BLaER1 treated with 17β-estradiol and CSF1 and Interleukin-3, amounts not matched to agents 10 nM and 100 nM (cell line): Measurements from ENCODE around the gene PPP5C.
A peak's percentile ranks its signal among the peaks of the same experiment; 100 is the strongest.
"Not testable (repeated sequence)": the region's sequence is repeated elsewhere in the genome, so short reads cannot be mapped to it uniquely, and the experiment has no call there.

ENCODE experiments used
- H3K27ac ChIP-seq, 11 experiments: shearing (Covaris generic); formaldehyde crosslinking; 2 replicates each; pipeline ENCODE4 v1.8.1; 2022
- H3K27me3 ChIP-seq, 11 experiments: shearing (Covaris generic); formaldehyde crosslinking; 2 replicates each; pipeline ENCODE4 v1.8.1; 2022
- H3K36me3 ChIP-seq, 11 experiments: shearing (Covaris generic); formaldehyde crosslinking; 2 replicates each; pipeline ENCODE4 v1.8.1; 2022
- H3K4me1 ChIP-seq, 10 experiments: shearing (Covaris generic); formaldehyde crosslinking; 2 replicates each; pipeline ENCODE4 v1.8.1; 2022
- H3K4me2 ChIP-seq, 11 experiments: shearing (Covaris generic); formaldehyde crosslinking; 2 replicates each; pipeline ENCODE4 v1.8.1; 2022
- H3K4me3 ChIP-seq, 10 experiments: shearing (Covaris generic); formaldehyde crosslinking; 2 replicates each; pipeline ENCODE4 v1.8.1; 2022
- H3K9ac ChIP-seq, 11 experiments: shearing (Covaris generic); formaldehyde crosslinking; 2 replicates each; pipeline ENCODE4 v1.8.1; 2022
- H3K9me3 ChIP-seq, 11 experiments: shearing (Covaris generic); formaldehyde crosslinking; replicated peaks in 1 of 11; 2 replicates each; pipeline ENCODE4 v1.8.1; 2022
- H4K20me1 ChIP-seq, 11 experiments: shearing (Covaris generic); formaldehyde crosslinking; 2 replicates each; pipeline ENCODE4 v1.8.1; 2022
- Cebpa-rat ChIP-seq, 11 experiments: shearing (Covaris generic); IDR thresholded peaks; 2 replicates each; pipeline ENCODE4 v1.8.1; 2022

The PPP5C gene

DNA sequence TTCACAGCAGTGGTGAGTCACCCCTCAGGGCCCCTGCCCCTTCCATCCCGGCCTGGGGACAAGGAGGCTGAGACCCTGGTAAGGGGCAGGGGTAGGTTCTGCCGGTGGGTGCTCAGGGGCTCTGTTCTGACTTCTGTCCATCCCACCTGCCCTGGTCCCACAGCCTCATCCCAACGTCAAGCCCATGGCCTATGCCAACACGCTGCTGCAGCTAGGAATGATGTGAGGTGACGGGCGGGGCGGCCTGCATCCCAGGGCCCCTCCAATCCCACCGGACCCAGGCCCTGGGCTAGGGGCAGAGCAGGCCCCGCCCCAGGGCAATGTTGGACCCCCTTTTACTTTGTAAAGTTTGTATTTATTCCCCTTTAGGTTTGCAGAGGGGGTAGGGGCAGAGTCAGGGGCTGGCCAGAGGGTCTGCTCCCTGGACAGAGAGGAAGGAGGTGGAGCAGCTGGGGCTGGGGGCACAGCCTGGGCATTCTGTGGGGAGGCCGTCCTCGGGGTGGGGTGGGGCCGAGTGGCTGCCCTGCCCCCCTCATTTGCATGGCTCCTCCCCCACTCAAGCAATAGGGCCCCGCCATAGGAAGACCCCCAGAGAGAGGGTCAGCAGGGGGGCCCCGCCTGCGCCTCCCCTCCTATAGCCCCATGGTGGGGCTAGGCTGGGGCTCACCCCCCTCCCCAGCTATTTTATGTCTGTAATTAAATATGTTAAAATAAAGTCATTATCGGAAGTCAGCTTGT lies 43.4 kb downstream of the PPP5C start:
- TF ChIP-seq Cebpa-rat (IDR thresholded peaks at IDR 0.05): no peak
- Histone ChIP-seq H3K4me3 (no peak overlapping the region), H3K9me3 (no peaks in the 10 kb centered on the region), H3K4me2 (peak overlapping the region; percentile 76 to 96 (median 91); a peak in 21 of 22 replicates), H3K36me3 (peaks cover 62 to 72% (median 66%) of the 10 kb centered on the region in 11 experiments), H3K27ac (peak overlapping the region in 7 of 11 experiments; percentile 72 to 90 (median 82); a peak in 14 of 22 replicates), H3K4me1 (peaks cover 54 to 64% (median 59%) of the 10 kb centered on the region in 10 experiments), H3K9ac (peak overlapping the region in 7 of 11 experiments; percentile 46 to 82 (median 73); a peak in 11 of 22 replicates), H4K20me1 (peaks cover 0 to 65% (median 3%) of the 10 kb centered on the region in 11 experiments; a peak in 10 of 22 replicates), H3K27me3 (no peaks in the 10 kb centered on the region)

DNA sequence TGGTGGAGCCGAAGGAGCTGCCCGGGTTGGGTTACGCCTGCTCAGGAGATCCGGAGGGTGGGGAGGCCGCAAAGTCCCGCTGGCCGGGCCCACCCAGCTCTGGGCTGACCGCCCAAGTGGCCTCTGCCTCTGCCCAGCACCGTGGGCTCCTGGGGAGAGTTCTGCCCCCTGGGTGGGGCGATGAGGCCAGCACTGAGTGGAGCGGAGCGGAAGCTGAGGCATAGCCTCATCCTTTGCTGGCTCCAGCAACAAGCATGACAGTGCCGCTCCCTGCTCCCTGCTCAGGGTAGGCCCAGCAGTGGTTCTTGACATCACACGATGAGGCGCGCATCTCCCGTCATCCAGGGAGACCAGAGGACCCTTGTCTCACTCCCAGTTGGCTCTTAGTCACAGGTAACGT lies 44.0 kb downstream of the PPP5C start:
- Histone ChIP-seq H3K4me1 (peaks cover 54 to 61% (median 59%) of the 10 kb centered on the region in 10 experiments), H3K4me2 (peak overlapping the region; percentile 76 to 96 (median 91)), H3K36me3 (peaks cover 56 to 67% (median 60%) of the 10 kb centered on the region in 11 experiments), H3K9me3 (no peaks in the 10 kb centered on the region), H4K20me1 (peaks cover 0 to 60% (median 3%) of the 10 kb centered on the region in 11 experiments; a peak in 9 of 22 replicates), H3K27ac (peak overlapping the region in 8 of 11 experiments; percentile 70 to 90 (median 80); a peak in 14 of 22 replicates), H3K27me3 (no peaks in the 10 kb centered on the region), H3K4me3 (no peak overlapping the region; a peak in 1 of 20 replicates), H3K9ac (peak overlapping the region in 10 of 11 experiments; percentile 46 to 82 (median 68); a peak in 17 of 22 replicates)
- no peak for TF ChIP-seq Cebpa-rat (IDR thresholded peaks at IDR 0.05)

DNA sequence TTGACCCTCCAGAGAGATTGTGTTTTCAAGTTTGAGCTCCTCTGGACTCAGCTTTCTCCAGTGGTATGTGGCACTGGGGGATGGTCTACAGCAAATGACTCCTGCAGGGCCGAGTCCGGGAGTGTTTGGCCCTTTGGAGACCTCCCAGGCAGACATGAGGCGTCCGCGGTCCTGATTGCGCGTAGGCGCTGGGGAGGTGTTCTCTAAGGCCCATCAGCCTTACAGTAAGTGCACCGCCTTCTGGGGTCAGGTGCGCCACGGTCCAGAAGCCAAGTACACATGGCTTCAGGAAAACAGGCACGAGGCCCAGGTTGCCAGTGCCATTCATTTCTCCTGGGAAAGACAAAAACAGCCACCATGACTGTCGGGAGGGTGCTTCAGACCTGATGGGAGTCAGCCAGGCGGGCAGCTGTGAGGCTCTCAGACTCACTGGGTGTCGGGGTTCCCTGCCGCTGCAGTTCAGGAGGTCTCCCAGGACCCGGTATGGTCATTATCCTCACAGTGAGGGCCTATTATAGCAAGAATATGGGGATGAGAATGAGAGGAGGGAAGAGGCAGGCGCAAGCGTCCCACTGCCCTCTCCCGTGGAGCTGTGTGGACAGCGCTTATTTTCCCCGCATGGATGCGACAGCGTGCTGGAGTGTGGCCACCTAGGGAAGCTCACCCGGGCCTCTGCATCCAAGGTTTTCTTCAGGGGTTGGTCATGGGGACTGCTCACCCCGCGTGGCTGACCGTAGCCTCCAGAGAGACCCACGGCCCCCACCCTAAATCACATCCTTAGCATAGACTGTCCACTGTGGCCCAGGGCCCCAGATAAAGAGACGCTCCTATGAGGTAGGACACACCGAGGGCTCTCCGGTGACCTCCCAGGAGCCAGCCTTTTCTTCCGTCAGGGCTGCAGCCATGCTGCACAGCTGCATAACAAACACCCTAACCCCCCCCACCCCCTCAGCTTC lies 44.7 kb downstream of the PPP5C start:
- H3K4me3 ChIP-seq: peak overlapping the region in 7 of 10 experiments; percentile 9 to 39 (median 20); a peak in 8 of 20 replicates
- peaks cover 0 to 55% (median 0%) of the 10 kb centered on the region in 11 experiments; a peak in 8 of 22 replicates for H4K20me1 ChIP-seq
- TF ChIP-seq Cebpa-rat (IDR thresholded peaks at IDR 0.05): no peak
- H3K9ac ChIP-seq: peak overlapping the region; percentile 17 to 82 (median 68); a peak in 20 of 22 replicates
- peak overlapping the region; percentile 76 to 96 (median 91) for H3K4me2 ChIP-seq
- H3K36me3 ChIP-seq: peaks cover 49 to 60% (median 53%) of the 10 kb centered on the region in 11 experiments
- H3K9me3 ChIP-seq: no peaks in the 10 kb centered on the region
- H3K4me1 ChIP-seq: peaks cover 54 to 66% (median 58%) of the 10 kb centered on the region in 10 experiments
- H3K27ac ChIP-seq: peak overlapping the region in 9 of 11 experiments; percentile 36 to 90 (median 79); a peak in 18 of 22 replicates
- no peaks in the 10 kb centered on the region for H3K27me3 ChIP-seq

DNA sequence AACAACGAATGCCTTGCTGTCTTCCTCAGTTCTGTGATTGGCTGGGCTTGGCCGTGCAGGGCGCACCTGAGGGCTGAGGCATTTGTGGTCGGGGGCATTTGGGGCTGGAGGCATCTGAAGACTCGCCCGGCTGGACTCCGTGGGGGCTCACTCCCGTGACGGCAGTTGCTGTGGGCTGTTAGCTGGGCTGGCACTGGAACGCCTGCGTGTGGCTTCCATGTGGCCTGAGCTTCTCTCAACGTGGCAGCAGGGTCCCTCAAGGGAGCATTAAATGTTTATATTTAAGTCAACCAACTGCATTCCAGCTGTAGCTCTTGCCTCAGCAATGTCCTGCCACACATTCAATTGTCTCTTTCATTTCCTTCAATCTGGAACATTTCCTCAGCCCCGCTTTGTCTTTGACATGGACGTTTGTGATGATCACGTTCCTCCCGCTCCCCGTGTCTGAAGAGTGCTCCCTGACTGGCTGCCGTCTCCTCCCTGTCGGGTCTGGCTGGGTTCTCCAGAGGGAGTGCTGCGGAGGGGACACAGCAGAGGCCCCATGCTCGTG lies 45.4 kb downstream of the PPP5C start:
- peaks cover 0 to 53% (median 0%) of the 10 kb centered on the region in 11 experiments; a peak in 8 of 22 replicates for H4K20me1 ChIP-seq
- no peaks in the 10 kb centered on the region for H3K27me3 ChIP-seq
- TF ChIP-seq Cebpa-rat (IDR thresholded peaks at IDR 0.05): peak in 1 of 11 experiments; percentile 72; a peak in 3 of 22 replicates
- H3K4me2 ChIP-seq: peak overlapping the region; percentile 76 to 96 (median 91)
- peak overlapping the region in 9 of 11 experiments; percentile 36 to 90 (median 79); a peak in 18 of 22 replicates for H3K27ac ChIP-seq
- peaks cover 42 to 52% (median 45%) of the 10 kb centered on the region in 11 experiments for H3K36me3 ChIP-seq
- H3K4me3 ChIP-seq: peak overlapping the region in 6 of 10 experiments; percentile 9 to 39 (median 20); a peak in 9 of 20 replicates
- H3K9me3 ChIP-seq: no peaks in the 10 kb centered on the region
- peaks cover 54 to 66% (median 58%) of the 10 kb centered on the region in 10 experiments for H3K4me1 ChIP-seq
- peak overlapping the region; percentile 17 to 82 (median 68); a peak in 21 of 22 replicates for H3K9ac ChIP-seq

DNA sequence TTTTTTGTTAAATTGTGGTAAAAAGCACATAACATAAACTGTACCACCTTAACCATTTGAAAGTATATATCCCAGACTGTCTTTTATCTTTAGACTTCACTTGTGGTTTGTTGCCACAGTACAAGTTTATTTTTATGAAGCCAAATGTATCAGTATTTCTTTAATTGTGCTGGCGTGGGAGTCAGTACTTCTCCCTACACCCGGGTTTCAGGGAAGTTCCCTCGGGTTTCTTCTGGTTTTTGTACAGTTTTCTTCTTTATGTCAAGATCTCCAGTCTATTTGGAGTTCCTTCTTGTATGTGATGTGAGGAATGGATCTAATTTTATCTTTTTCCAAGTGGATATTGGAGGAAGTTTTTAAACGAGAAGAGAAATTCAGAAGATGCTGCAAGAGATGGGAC lies 46.0 kb downstream of the PPP5C start:
- Histone ChIP-seq H3K4me1 (peaks cover 54 to 66% (median 58%) of the 10 kb centered on the region in 10 experiments), H3K4me2 (peak overlapping the region; percentile 76 to 96 (median 91)), H3K27me3 (no peaks in the 10 kb centered on the region), H3K27ac (peak overlapping the region in 9 of 11 experiments; percentile 36 to 90 (median 79); a peak in 18 of 22 replicates), H3K36me3 (peaks cover 37 to 47% (median 40%) of the 10 kb centered on the region in 11 experiments), H3K4me3 (peak overlapping the region in 1 of 10 experiments; percentile 29; a peak in 3 of 20 replicates), H4K20me1 (peaks cover 0 to 48% (median 0%) of the 10 kb centered on the region in 11 experiments; a peak in 8 of 22 replicates), H3K9ac (peak overlapping the region; percentile 17 to 82 (median 68); a peak in 21 of 22 replicates), H3K9me3 (no peaks in the 10 kb centered on the region)
- no peak for TF ChIP-seq Cebpa-rat (IDR thresholded peaks at IDR 0.05)

DNA sequence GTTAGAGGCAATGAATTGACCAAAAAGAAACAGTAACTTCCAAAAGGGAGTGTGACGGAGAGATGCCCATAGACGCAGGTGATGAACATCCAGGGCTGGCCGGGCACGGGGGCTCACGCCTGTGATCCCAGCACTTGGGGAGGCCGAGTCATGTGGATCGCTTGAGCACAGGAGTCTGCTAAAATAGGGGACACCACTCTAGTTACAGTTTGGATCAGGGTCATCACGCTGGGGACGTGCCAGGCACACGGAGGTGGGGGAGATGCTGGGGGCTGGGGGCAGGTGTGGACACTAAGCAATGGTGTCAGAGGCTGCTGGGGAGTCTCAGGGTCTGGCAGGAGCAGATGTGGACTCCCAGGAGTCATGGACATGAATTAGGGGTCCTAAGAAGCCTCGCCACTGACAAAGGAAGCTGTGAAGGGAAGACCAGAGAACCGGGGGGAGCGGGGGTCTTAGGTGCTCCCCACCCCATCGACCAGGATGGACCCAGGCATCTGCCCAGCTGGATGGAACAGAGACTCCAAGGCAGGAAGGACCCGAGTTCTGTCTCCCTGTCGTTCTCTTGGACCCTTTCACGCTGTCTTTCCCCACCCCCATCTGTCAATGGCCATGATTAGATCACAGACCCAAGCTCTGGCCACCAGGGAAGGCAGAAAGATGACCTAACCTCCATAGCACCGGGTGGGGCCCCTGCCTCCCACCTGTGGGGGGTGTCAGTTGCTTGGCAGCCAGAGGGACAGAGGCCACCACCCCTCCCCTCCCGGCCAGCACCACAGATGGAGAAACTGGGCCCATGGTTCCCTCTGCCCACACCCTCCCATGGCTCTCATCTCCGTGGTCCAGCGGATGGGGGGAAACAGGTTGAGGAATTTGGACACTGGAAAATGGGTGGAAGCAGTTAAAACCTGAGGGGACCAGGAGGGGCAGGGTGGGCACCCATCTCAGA lies 46.8 kb downstream of the PPP5C start:
- Histone ChIP-seq H3K36me3 (peaks cover 28 to 38% (median 31%) of the 10 kb centered on the region in 11 experiments), H4K20me1 (peaks cover 0 to 44% (median 0%) of the 10 kb centered on the region in 11 experiments; a peak in 8 of 22 replicates), H3K27me3 (no peaks in the 10 kb centered on the region), H3K9me3 (no peaks in the 10 kb centered on the region), H3K4me2 (peak overlapping the region; percentile 76 to 96 (median 91)), H3K27ac (peak overlapping the region in 8 of 11 experiments; percentile 70 to 90 (median 80); a peak in 16 of 22 replicates), H3K4me3 (no peak overlapping the region), H3K4me1 (peaks cover 54 to 66% (median 58%) of the 10 kb centered on the region in 10 experiments), H3K9ac (peak overlapping the region; percentile 17 to 82 (median 68); a peak in 16 of 22 replicates)
- no peak for TF ChIP-seq Cebpa-rat (IDR thresholded peaks at IDR 0.05)

DNA sequence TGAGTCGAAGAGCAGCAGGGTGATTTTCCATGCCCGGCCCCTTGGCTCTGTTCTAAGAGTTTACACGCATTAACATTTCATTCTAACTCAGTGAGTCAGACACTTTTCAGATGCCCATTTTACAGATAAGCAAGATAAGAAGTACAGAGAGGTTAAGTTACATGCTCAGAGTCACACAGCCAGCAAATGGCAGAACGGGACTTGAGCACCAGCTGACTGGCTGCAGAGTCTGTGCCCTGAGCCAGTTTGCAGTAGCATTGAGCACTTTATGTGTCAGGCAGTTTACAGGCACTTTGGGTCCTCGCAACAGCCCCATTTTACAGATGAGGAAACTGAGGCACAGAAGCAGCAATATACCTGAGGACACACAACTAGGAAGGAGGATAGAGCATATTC lies 47.5 kb downstream of the PPP5C start:
- Histone ChIP-seq H3K27ac (peak overlapping the region in 7 of 11 experiments; percentile 70 to 90 (median 82); a peak in 11 of 22 replicates), H3K4me2 (peak overlapping the region in 10 of 11 experiments; percentile 22 to 96 (median 89); a peak in 17 of 22 replicates), H3K4me3 (no peak overlapping the region), H4K20me1 (peaks cover 0 to 44% (median 0%) of the 10 kb centered on the region in 11 experiments; a peak in 8 of 22 replicates), H3K9ac (peak overlapping the region in 3 of 11 experiments; percentile 73 to 82 (median 75); a peak in 4 of 22 replicates), H3K4me1 (peaks cover 54 to 66% (median 58%) of the 10 kb centered on the region in 10 experiments), H3K9me3 (no peaks in the 10 kb centered on the region), H3K27me3 (no peaks in the 10 kb centered on the region), H3K36me3 (peaks cover 21 to 31% (median 25%) of the 10 kb centered on the region in 11 experiments)
- TF ChIP-seq Cebpa-rat (IDR thresholded peaks at IDR 0.05): no peak

DNA sequence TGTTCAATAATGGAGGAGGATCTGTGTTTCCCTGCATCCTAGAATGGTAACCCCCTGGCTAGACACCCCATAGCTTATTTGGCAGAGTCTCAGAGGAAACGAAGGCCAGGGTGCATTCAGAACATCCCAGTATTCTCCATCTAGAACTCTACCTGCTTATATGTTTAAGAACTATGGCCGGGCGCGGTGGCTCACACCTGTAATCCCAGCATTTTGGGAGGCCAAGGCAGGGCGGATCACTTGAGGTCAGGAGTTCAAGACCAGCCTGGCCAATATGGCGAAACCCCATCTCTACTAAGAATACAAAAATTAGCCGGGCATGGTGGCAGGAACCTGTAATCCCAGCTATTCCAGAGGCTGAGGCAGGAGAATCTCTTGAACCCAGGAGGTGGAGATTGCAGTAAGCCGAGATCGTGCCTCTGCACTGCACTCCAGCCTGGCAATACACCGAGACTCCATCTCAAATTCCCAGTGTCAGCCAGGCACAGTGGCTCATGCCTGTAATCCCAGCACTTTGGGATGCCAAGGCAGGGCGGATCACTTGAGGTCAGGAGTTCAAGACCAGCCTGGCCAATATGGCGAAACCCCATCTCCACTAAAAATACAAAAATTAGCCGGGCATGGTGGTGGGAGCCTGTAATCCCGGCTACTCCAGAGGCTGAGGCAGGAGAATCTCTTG lies 51.1 kb downstream of the PPP5C start:
- not testable (repeated sequence) for H3K27ac ChIP-seq, H3K4me3 ChIP-seq, H3K9ac ChIP-seq, H3K27me3 ChIP-seq, H3K9me3 ChIP-seq, H3K36me3 ChIP-seq, H3K4me2 ChIP-seq
- Histone ChIP-seq H3K4me1 (peaks cover 24 to 52% (median 37%) of the 10 kb centered on the region in 10 experiments), H4K20me1 (peaks cover 0 to 12% (median 0%) of the 10 kb centered on the region in 11 experiments; a peak in 5 of 22 replicates)
